ENCODE measurements around the gene DOCK9. TPM values are rescaled to one million over a fixed set of nuclear protein-coding genes. Genes with fewer than 3 reads are reported as not detected.

The DOCK9 gene
- polyA plus RNA-seq, 1 experiment: 14.5 TPM

GRCh38 chr13:98987275-98987674 lies 9.4 kb upstream of the DOCK9 start:
- ChIA-PET POLR2A (no interaction called here), CTCF (no interaction called here)
- TF ChIP-seq CTCF (IDR thresholded peaks at IDR 0.05; ENCODE audit: insufficient read depth, low read depth, low read length): no peak

GRCh38 chr13:98986226-98986846 lies 8.5 kb upstream of the DOCK9 start:
- DNase-seq (ENCODE audit: low read depth): no peak
- H3K27me3 ChIP-seq (ENCODE audit: control insufficient read depth, insufficient read depth, low read length): no peaks in the 10 kb centered on the region
- no peak for TF ChIP-seq CTCF (IDR thresholded peaks at IDR 0.05; ENCODE audit: insufficient read depth, low read depth, low read length)
- ChIA-PET CTCF (no interaction called here), POLR2A (no interaction called here)
- H3K36me3 ChIP-seq (ENCODE audit: control insufficient read depth, insufficient read depth, low read length): no peaks in the 10 kb centered on the region
- H3K4me3 ChIP-seq (ENCODE audit: low read depth, low read length): no peak overlapping the region

More at GRCh38 chr13:98987275-98987674, 9.4 kb upstream of the DOCK9 start:
- H3K4me3 ChIP-seq (ENCODE audit: low read depth, low read length): no peak overlapping the region
- no peak for DNase-seq (ENCODE audit: low read depth)
- H3K27me3 ChIP-seq (ENCODE audit: control insufficient read depth, insufficient read depth, low read length): no peaks in the 10 kb centered on the region
- H3K36me3 ChIP-seq (ENCODE audit: control insufficient read depth, insufficient read depth, low read length): no peaks in the 10 kb centered on the region

GRCh38 chr13:98985591-98985990 lies 7.7 kb upstream of the DOCK9 start:
- Histone ChIP-seq H3K36me3 (ENCODE audit: control insufficient read depth, insufficient read depth, low read length) (no peaks in the 10 kb centered on the region), H3K4me3 (ENCODE audit: low read depth, low read length) (no peak overlapping the region), H3K27me3 (ENCODE audit: control insufficient read depth, insufficient read depth, low read length) (no peaks in the 10 kb centered on the region)
- no peak for DNase-seq (ENCODE audit: low read depth)
- POLR2A ChIA-PET: no interaction called here
- CTCF ChIA-PET: interaction anchor here (1.2 kb wide), 1 partner anchor 8 kb away, joined by 4 read pairs; no protein-coding TSS in a partner anchor
- TF ChIP-seq CTCF (IDR thresholded peaks at IDR 0.05; ENCODE audit: insufficient read depth, low read depth, low read length): no peak

GRCh38 chr13:98984983-98985382 lies 7.1 kb upstream of the DOCK9 start:
- no peak for DNase-seq (ENCODE audit: low read depth)
- ChIA-PET POLR2A (no interaction called here), CTCF (interaction anchor here (1.2 kb wide), 1 partner anchor 9 kb away, joined by 4 read pairs; no protein-coding TSS in a partner anchor)
- H3K4me3 ChIP-seq (ENCODE audit: low read depth, low read length): no peak overlapping the region
- H3K36me3 ChIP-seq (ENCODE audit: control insufficient read depth, insufficient read depth, low read length): no peaks in the 10 kb centered on the region
- TF ChIP-seq CTCF (IDR thresholded peaks at IDR 0.05; ENCODE audit: insufficient read depth, low read depth, low read length): no peak
- H3K27me3 ChIP-seq (ENCODE audit: control insufficient read depth, insufficient read depth, low read length): no peaks in the 10 kb centered on the region

- POLR2A ChIA-PET: no interaction called here
- no peak for DNase-seq (ENCODE audit: low read depth)
- H3K4me3 ChIP-seq (ENCODE audit: low read depth, low read length): no peak overlapping the region
- CTCF ChIA-PET: no interaction called here
- TF ChIP-seq CTCF (IDR thresholded peaks at IDR 0.05; ENCODE audit: insufficient read depth, low read depth, low read length): no peak
- H3K27me3 ChIP-seq (ENCODE audit: control insufficient read depth, insufficient read depth, low read length): no peaks in the 10 kb centered on the region
- H3K36me3 ChIP-seq (ENCODE audit: control insufficient read depth, insufficient read depth, low read length): no peaks in the 10 kb centered on the region
Measured at GRCh38 chr13:98984118-98984517, 6.3 kb upstream of the DOCK9 start.

Data from BJ (cell line).